HFF-Myc (cell line): ENCODE data around the gene ST6GAL1.

ENCODE experiments used
- DNase-seq: peaks from one replicate; pipeline ENCODE4 v3.0.0-alpha.2; 2011; ENCODE audit warnings: low read depth; ENCODE audit errors: extremely low read depth
- H3K4me3 ChIP-seq: replicated peaks from 2 replicates; pipeline ENCODE4 v1.5.1; 2011; ENCODE audit warnings: low read depth, mild to moderate bottlenecking, control low read depth, low read length
- CTCF ChIP-seq: IDR thresholded peaks from 2 replicates; pipeline ENCODE4 v1.5.1; 2012; ENCODE audit warnings: mild to moderate bottlenecking, low read depth, low read length, control low read depth; ENCODE audit errors: missing control alignments

The ST6GAL1 gene

DNA sequence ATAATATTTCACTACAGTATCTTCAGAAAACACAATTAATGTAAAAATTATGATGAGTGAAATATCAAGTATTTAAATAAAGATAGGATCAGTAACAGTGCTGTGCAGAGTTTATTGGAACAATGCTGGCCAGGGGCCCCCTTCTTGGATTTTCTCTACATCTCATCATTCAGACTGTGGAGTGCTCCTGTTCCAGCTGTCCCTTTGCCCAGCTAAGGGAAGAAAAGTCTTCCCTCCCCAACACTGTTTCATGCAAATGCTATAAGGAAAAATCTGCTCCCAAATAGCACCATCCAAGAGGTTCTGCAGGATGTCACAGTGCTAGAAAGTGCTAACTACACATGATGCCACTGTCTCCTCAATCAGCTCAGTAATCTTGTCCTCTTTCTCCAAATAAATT, 144.5 kb downstream of the ST6GAL1 start:
- no peak overlapping the region for H3K4me3 ChIP-seq
- no peak for TF ChIP-seq CTCF
- DNase-seq = no peak

GRCh38 chr3:187076297-187076696, 146.0 kb downstream of the ST6GAL1 start:
- TF ChIP-seq CTCF = no peak
- DNase-seq = no peak
- no peak overlapping the region for H3K4me3 ChIP-seq

- no peak for DNase-seq
- no peak overlapping the region for H3K4me3 ChIP-seq
- no peak for TF ChIP-seq CTCF
Observed at GRCh38 chr3:187077085-187077484, 146.8 kb downstream of the ST6GAL1 start.

DNA sequence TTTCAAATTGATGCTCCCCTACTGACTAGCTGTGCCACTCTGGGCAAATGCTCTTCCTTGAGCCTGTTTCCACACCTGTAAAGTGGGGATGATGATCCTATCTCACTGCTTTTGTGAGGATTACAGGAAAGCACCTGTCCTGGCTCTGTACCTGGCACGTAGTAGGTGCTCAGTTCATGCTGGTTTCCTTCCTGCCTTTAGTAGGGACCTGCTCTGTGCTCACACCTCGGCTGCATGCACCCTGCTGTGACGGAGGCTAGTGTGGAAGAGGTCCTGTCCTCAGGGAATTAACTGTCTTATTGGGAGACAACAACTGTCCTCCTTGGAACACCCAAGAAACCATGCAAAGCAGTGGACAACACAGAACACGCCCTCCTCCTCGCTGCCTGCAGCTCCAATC, 147.2 kb downstream of the ST6GAL1 start:
- no peak for TF ChIP-seq CTCF
- H3K4me3 ChIP-seq = no peak overlapping the region
- no peak for DNase-seq

DNA sequence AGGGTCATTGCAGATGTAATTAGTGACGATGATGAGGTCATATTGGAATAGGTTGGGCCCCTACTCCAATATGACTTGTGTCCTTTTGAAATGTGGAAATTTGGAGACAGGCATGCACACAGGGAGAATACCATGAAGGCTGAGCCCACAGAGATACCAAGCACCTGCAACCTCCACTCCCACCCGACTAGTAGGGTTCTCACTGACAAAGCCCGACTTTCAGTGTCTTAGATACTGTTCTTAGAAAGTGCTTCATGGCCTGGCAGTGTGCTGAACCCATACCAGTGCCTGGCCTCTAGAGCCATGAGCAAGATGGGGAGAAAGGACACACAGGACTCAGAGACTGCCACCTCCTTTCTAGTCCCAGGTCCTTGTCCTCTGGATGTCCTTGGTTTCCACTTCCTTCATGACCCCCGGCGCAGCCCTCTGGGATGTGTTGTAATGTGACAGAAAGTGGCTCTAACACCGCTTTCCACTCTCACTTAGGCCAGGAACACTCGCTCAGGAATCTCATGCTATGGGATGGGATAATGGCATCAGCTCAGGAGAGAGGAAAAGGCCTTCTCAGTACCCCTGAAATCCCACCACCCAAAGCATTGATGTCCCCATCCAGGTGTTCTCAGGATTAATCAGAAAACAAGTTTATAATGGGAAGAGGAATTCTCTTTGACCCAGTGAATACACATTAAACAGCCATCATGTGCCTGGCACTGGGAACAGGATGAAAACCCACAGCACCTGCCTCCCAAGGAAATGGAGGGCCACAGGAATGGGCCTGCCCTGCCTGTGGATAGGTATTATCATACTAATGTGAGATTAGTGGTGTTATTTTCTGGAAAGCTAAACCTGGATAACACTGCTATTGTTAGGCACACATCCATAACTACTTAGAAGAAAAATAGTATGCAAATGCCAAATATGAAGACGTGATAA, 149.0 kb downstream of the ST6GAL1 start:
- H3K4me3 ChIP-seq = no peak overlapping the region
- no peak for DNase-seq
- TF ChIP-seq CTCF = no peak

- no peak for DNase-seq
- no peak for TF ChIP-seq CTCF
Observed at GRCh38 chr3:187080799-187081450, 150.6 kb downstream of the ST6GAL1 start.

More at GRCh38 chr3:187080799-187081450, 150.6 kb downstream of the ST6GAL1 start:
- no peak overlapping the region for H3K4me3 ChIP-seq
